GM18858 (cell line): ENCODE data around the gene HUNK.

Experiments used
- ATAC-seq: cut with Tn5 transposase; IDR thresholded peaks from one replicate; pipeline ENCODE4 v1.9.1; 2021; ENCODE audit not compliant: unreplicated experiment

HUNK gene

GRCh38 chr21:31895077-31895835 lies 22.4 kb downstream of the HUNK start:
- no peak for ATAC-seq

GRCh38 chr21:31896019-31896418 lies 23.2 kb downstream of the HUNK start:
- no peak for ATAC-seq

- no peak for ATAC-seq
Observed at GRCh38 chr21:31897311-31897710, 24.5 kb downstream of the HUNK start.

- no peak for ATAC-seq
Observed at GRCh38 chr21:31898933-31899630, 26.3 kb downstream of the HUNK start.

GRCh38 chr21:31900121-31900895 lies 27.5 kb downstream of the HUNK start:
- ATAC-seq: no peak

- no peak for ATAC-seq
Observed at GRCh38 chr21:31901315-31901714, 28.5 kb downstream of the HUNK start.

- no peak for ATAC-seq
Observed at GRCh38 chr21:31902438-31902837, 29.6 kb downstream of the HUNK start.

GRCh38 chr21:31903896-31904295 lies 31.1 kb downstream of the HUNK start:
- ATAC-seq: no peak

GRCh38 chr21:31905503-31906451 lies 33.0 kb downstream of the HUNK start:
- ATAC-seq: no peak

GRCh38 chr21:31908106-31909031 lies 35.5 kb downstream of the HUNK start:
- no peak for ATAC-seq

GRCh38 chr21:31909153-31910073 lies 36.6 kb downstream of the HUNK start:
- no peak for ATAC-seq

- no peak for ATAC-seq
Observed at GRCh38 chr21:31910074-31910470, 37.3 kb downstream of the HUNK start.

- ATAC-seq: no peak
Observed at GRCh38 chr21:31911138-31911907, 38.5 kb downstream of the HUNK start.

- no peak for ATAC-seq
Observed at GRCh38 chr21:31912501-31912900, 39.7 kb downstream of the HUNK start.

- ATAC-seq: no peak
Observed at GRCh38 chr21:31913182-31913608, 40.4 kb downstream of the HUNK start.

GRCh38 chr21:31914472-31914871 lies 41.7 kb downstream of the HUNK start:
- no peak for ATAC-seq

- no peak for ATAC-seq
Observed at GRCh38 chr21:31915566-31915965, 42.7 kb downstream of the HUNK start.

- no peak for ATAC-seq
Observed at GRCh38 chr21:31917108-31917507, 44.3 kb downstream of the HUNK start.
